ENCODE results near the gene IQSEC3. TPM values are rescaled to one million over a fixed set of nuclear protein-coding genes. Genes with fewer than 3 reads are reported as not detected.

The IQSEC3 gene
- total RNA-seq, 1 donor, result 0.36 TPM

GRCh38 chr12:202081-202731, 135.6 kb downstream of the IQSEC3 start:
- H4K20me1 ChIP-seq (ENCODE audit: insufficient read depth, low read length), result no peaks in the 10 kb centered on the region
- no peak overlapping the region for H3K27ac ChIP-seq (ENCODE audit: low read depth, low read length)
- peaks cover 61% of the 10 kb centered on the region for H3K27me3 ChIP-seq (ENCODE audit: insufficient read depth, low read length)
- H3K36me3 ChIP-seq (ENCODE audit: insufficient read depth, low read length), result no peaks in the 10 kb centered on the region
- H3K4me1 ChIP-seq (ENCODE audit: insufficient read depth, low read length), result no peaks in the 10 kb centered on the region
- TF ChIP-seq CTCF (IDR thresholded peaks at IDR 0.05; ENCODE audit: extremely low read depth, low read depth, low read length), result no peak
- no peak overlapping the region for H3K4me3 ChIP-seq (ENCODE audit: insufficient read depth, low read length)
- H3K9me3 ChIP-seq (ENCODE audit: low read depth, low read length), result no peaks in the 10 kb centered on the region
- no peak overlapping the region for H3K4me2 ChIP-seq (ENCODE audit: insufficient read depth, low read length)
- DNase-seq (ENCODE audit: insufficient read length, low spot score, missing footprints), result no peak
- H3K79me2 ChIP-seq (ENCODE audit: insufficient read depth, low read length), result no peaks in the 10 kb centered on the region
- H2AFZ ChIP-seq (ENCODE audit: low read length), result no peak overlapping the region

GRCh38 chr12:203074-203461, 136.5 kb downstream of the IQSEC3 start:
- H4K20me1 ChIP-seq (ENCODE audit: insufficient read depth, low read length), result no peaks in the 10 kb centered on the region
- H3K36me3 ChIP-seq (ENCODE audit: insufficient read depth, low read length), result no peaks in the 10 kb centered on the region
- no peak for DNase-seq (ENCODE audit: insufficient read length, low spot score, missing footprints)
- H2AFZ ChIP-seq (ENCODE audit: low read length), result no peak overlapping the region
- H3K4me1 ChIP-seq (ENCODE audit: insufficient read depth, low read length), result no peaks in the 10 kb centered on the region
- peak overlapping the region; percentile 61 for H3K4me2 ChIP-seq (ENCODE audit: insufficient read depth, low read length)
- H3K27ac ChIP-seq (ENCODE audit: low read depth, low read length), result no peak overlapping the region
- no peaks in the 10 kb centered on the region for H3K79me2 ChIP-seq (ENCODE audit: insufficient read depth, low read length)
- no peaks in the 10 kb centered on the region for H3K9me3 ChIP-seq (ENCODE audit: low read depth, low read length)
- H3K27me3 ChIP-seq (ENCODE audit: insufficient read depth, low read length), result peaks cover 64% of the 10 kb centered on the region
- H3K4me3 ChIP-seq (ENCODE audit: insufficient read depth, low read length), result peak overlapping the region; percentile 50
- TF ChIP-seq CTCF (IDR thresholded peaks at IDR 0.05; ENCODE audit: extremely low read depth, low read depth, low read length), result no peak

GRCh38 chr12:203462-204260, 137.1 kb downstream of the IQSEC3 start:
- Histone ChIP-seq H2AFZ (ENCODE audit: low read length) (peak overlapping the region; percentile 22), H3K27me3 (ENCODE audit: insufficient read depth, low read length) (peaks cover 64% of the 10 kb centered on the region)

More at GRCh38 chr12:203462-204260, 137.1 kb downstream of the IQSEC3 start:
- Histone ChIP-seq H3K4me1 (ENCODE audit: insufficient read depth, low read length) (no peaks in the 10 kb centered on the region), H3K27ac (ENCODE audit: low read depth, low read length) (no peak overlapping the region), H4K20me1 (ENCODE audit: insufficient read depth, low read length) (no peaks in the 10 kb centered on the region), H3K4me2 (ENCODE audit: insufficient read depth, low read length) (peak overlapping the region; percentile 61), H3K4me3 (ENCODE audit: insufficient read depth, low read length) (peak overlapping the region; percentile 50), H3K9me3 (ENCODE audit: low read depth, low read length) (no peaks in the 10 kb centered on the region), H3K36me3 (ENCODE audit: insufficient read depth, low read length) (no peaks in the 10 kb centered on the region), H3K79me2 (ENCODE audit: insufficient read depth, low read length) (no peaks in the 10 kb centered on the region)
- peak; percentile 93 for DNase-seq (ENCODE audit: insufficient read length, low spot score, missing footprints)
- TF ChIP-seq CTCF (IDR thresholded peaks at IDR 0.05; ENCODE audit: extremely low read depth, low read depth, low read length), result no peak

All from osteoblast (primary cell).